ENCODE measurements around the gene HLA-DPA1.

DNA sequence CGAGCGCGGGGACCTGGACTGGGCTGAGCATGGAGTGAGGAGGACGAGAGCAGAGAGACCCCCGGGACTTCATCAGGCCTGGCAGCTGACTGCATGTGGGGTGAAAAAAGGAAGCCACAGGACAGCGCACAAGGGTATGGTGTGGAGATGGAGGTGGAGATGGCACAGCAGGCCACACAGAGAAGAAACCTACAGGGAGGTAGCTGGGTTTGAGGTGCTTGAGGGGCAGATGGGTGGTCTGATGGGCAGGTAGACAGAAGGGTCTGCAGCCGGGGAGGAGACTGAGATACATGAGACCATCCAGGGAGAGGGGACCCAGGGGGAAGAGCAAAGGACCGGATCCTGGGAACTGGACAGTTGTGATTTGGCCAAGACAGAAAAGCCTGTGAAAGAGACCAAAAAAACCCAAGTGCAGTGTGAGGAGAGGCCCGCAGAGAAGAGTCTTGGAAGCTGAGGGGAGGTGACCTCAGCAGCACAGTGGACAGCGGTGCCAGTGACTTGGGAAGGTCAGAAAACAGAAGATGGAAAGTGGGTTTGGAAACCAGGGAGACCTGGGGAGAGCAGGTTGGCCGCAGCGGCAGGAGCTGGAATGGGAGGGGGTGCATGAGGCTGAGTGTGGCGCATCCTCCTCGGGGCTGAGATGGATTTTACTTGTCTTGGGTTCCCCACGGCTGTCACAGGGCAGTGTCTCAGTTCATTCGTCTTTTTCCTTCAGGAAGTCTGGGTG lies 7.8 kb upstream of the HLA-DPA1 start:
- TF ChIP-seq, protein P1, sequence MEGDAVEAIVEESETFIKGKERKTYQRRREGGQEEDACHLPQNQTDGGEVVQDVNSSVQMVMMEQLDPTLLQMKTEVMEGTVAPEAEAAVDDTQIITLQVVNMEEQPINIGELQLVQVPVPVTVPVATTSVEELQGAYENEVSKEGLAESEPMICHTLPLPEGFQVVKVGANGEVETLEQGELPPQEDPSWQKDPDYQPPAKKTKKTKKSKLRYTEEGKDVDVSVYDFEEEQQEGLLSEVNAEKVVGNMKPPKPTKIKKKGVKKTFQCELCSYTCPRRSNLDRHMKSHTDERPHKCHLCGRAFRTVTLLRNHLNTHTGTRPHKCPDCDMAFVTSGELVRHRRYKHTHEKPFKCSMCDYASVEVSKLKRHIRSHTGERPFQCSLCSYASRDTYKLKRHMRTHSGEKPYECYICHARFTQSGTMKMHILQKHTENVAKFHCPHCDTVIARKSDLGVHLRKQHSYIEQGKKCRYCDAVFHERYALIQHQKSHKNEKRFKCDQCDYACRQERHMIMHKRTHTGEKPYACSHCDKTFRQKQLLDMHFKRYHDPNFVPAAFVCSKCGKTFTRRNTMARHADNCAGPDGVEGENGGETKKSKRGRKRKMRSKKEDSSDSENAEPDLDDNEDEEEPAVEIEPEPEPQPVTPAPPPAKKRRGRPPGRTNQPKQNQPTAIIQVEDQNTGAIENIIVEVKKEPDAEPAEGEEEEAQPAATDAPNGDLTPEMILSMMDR (IDR thresholded peaks at IDR 0.05) = no peak
- TF ChIP-seq EZH2 (IDR thresholded peaks at IDR 0.05) (no peak), EZH2phosphoT487 (IDR thresholded peaks at IDR 0.05) (no peak)

All from neural progenitor cell (in vitro differentiated cells).